PFSK-1 (cell line): Measurements from ENCODE around the gene EYA2.

ENCODE experiments used
- FOXP2 ChIP-seq: optimal IDR thresholded peaks from 2 replicates; pipeline ENCODE3; 2011; ENCODE audit warnings: borderline replicate concordance, control low read depth, inconsistent platforms; ENCODE audit not compliant: insufficient read depth; ENCODE audit errors: extremely low read length, extremely low read depth
- POLR2AphosphoS5 ChIP-seq: IDR thresholded peaks from 2 replicates; pipeline ENCODE4 v1.6.1; 2012; ENCODE audit warnings: low read depth, mild to moderate bottlenecking, control low read depth, low read length, moderate library complexity
- SIN3A ChIP-seq: IDR thresholded peaks from 2 replicates; pipeline ENCODE4 v1.6.1; 2012; ENCODE audit warnings: mild to moderate bottlenecking, low read length, moderate library complexity, borderline replicate concordance; ENCODE audit not compliant: insufficient read depth
- TAF1 ChIP-seq: IDR thresholded peaks from 2 replicates; pipeline ENCODE4 v1.6.1; 2012; ENCODE audit warnings: low read length, control low read depth, borderline replicate concordance; ENCODE audit not compliant: insufficient read depth
- TF ChIP-seq, protein P1 (sequence below), 2 experiments: IDR thresholded peaks; 2 replicates each; pipeline versions ENCODE4 v1.6.1 to v1.8.0; 2011 to 2012; ENCODE audit warnings: low read depth in 2 of 2, low read length in 2 of 2, control low read depth in 1 of 2, inconsistent platforms in 1 of 2, mild to moderate bottlenecking in 1 of 2, moderate library complexity in 1 of 2; ENCODE audit not compliant: insufficient read depth in 1 of 2

DNA sequence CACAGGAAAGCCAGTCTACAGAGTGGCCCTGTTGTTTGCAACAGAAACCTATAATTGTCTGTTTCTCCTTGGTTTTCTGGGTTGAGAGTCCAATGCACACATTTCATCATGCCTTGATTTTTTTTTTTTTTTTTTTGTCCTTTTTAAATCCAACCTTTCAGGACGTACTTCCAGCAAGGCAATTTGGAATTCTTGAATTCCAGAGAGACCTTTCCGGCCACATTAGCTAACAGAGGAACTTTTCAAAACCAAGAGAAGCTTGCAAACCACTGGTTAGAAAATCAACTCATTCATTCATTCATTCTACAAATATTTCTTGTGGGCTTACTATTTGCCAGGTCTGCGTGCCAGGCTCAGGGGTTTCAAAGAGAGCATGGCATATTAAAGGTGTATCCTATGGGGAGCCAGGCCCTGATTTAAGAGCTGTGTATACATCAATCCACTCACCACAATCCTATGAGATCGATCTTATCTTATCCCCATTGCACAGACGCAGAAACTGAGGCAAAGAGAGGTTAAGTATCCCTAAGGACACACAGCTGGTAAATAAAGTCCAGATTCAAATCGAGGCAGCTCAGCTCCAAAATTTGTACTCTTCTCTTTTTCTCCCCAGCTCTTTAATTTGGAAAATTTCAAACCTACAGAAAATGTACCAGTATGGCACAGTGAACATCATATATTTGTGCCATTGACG lies 43.0 kb downstream of the EYA2 start:
- TF ChIP-seq POLR2AphosphoS5 = no peak
- TF ChIP-seq TAF1 = no peak
- no peak for TF ChIP-seq SIN3A
- TF ChIP-seq, protein P1, sequence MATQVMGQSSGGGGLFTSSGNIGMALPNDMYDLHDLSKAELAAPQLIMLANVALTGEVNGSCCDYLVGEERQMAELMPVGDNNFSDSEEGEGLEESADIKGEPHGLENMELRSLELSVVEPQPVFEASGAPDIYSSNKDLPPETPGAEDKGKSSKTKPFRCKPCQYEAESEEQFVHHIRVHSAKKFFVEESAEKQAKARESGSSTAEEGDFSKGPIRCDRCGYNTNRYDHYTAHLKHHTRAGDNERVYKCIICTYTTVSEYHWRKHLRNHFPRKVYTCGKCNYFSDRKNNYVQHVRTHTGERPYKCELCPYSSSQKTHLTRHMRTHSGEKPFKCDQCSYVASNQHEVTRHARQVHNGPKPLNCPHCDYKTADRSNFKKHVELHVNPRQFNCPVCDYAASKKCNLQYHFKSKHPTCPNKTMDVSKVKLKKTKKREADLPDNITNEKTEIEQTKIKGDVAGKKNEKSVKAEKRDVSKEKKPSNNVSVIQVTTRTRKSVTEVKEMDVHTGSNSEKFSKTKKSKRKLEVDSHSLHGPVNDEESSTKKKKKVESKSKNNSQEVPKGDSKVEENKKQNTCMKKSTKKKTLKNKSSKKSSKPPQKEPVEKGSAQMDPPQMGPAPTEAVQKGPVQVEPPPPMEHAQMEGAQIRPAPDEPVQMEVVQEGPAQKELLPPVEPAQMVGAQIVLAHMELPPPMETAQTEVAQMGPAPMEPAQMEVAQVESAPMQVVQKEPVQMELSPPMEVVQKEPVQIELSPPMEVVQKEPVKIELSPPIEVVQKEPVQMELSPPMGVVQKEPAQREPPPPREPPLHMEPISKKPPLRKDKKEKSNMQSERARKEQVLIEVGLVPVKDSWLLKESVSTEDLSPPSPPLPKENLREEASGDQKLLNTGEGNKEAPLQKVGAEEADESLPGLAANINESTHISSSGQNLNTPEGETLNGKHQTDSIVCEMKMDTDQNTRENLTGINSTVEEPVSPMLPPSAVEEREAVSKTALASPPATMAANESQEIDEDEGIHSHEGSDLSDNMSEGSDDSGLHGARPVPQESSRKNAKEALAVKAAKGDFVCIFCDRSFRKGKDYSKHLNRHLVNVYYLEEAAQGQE (IDR thresholded peaks at IDR 0.05; ENCODE audit: insufficient read depth in 1 of 2, low read depth in 2 of 2, low read length in 2 of 2) = no peak
- TF ChIP-seq FOXP2 = no peak
